ENCODE data around the gene BCLAF3.

Gene BCLAF3

DNA sequence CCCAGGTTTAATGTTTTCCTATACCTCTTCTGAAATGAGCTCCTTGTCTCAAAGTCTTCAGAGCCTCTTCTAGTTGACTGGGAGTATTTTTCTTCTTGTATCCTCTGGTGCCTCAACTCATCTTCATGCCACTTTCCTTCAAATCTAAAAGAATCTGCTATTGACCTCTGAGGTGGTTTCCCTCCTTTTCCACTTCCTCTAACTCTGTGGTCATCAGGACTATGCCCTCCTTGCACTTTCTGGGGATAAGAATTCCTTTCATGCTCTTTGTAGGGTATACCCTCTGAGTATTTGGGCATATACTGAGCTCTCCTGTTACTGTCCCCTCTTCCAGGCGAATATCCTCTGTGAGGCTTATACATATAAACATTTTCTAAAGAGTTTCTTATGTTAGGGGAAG, 24.8 kb downstream of the BCLAF3 start:
- no peak for DNase-seq

DNA sequence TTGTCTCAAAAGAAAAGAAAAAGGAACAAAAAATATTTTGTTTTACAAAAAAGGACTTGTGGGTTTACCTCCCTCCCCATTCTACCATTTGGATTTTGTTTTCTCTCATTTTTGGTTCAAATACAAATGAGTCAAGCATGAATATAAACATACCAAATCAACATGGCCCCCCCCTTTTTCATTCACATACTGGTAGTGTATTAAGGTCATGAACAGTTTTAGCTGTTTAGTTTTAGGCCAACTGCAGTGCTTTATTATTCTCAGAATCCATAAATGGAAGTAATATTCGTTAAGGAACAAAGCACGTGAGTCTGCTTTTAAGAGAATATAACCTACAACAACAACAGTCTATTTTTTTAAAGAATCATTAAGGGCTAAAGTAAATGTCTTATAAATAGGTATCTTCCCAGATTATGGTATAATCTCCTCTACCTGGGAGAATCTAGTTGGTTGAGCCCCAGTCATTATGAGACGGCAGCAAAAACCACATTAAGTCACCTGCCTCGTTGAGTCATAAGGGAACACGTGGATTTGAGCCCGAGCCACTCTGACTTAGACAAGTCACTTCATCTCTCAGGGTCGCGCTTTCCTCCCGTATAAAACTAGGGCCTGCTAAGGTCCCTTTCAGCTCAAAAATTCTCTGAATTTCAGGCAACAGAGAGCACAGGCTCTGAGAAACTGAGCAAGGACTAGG, 26.7 kb downstream of the BCLAF3 start:
- DNase-seq: no peak

DNA sequence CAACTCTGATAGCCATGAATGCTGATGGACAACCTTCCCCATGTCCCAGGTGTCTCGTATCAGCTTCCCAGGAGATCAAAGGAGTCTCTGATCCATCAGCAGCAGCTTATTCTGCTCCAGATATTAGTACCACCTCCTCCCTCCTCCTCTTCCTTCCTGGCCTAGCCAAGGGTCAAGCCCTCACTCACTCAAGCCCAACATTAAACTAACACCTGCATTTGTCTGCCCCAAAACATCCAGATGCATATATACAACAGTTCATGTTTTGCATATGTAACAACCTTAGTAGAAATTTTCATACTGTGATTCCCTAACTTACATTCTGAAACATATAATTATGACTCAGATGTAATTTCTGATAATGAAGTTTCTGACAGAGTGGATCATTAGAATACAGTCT, 29.9 kb downstream of the BCLAF3 start:
- DNase-seq: no peak

DNA sequence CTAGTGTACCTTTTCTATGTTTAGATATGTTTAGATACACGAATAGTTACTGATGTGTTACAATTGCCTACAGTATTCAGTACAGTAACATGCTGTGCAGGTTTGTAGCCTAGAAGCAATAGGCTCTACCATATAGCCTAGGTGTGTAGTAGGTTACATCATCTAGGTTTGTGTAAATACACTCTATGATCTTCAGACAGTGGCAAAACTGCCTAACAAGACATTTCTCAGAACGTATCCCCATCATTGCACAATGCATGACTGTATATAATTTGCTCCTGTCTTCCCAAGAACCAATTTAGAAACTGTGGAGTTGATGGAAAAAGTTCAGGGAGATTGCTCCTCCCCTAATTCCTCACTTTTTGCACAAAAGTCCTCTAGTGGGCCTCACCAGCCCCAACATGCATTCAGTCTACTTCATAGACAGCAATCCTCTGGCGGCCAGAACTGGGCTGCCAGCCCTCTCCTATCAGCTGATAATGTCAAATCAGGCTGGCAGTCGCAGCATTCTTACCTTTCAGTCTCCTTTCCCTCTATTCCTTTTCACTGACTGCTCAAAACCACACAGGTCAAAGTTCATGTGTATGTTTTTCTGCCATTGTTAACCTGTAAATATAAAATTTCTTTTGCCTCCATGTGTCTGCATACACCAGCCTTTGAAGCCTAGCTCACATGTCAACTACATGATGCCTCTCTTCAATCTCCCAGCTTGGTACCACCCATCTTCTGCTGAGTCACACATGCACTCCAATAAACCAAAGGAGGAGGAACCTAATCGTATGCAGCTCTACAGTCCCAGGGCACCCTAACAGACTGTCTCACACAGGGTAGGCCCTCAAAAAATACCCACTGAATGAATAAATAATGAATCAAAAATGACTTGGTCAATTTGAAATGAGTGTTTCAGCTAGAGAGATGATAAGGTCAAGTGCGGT, 32.0 kb downstream of the BCLAF3 start:
- DNase-seq: no peak

DNA sequence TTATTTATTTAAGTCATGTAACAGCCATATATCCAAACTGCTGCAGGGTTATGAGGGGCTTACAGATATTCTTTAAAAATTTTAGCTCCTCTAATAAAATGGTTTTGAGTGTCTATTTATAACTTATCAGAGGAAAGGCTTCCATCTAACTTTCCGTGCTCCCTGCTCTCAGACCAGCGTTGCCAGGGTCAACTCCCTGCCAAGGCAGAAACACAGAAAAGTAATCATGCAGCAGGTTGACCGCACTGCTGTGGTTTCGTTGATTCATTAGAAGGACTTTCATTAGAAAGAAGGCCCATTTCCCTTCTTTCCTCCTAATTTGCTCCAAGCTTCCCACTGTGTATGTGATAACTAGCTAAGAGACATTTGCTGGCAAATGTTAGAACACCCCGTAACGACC, 33.9 kb downstream of the BCLAF3 start:
- DNase-seq: no peak

DNA sequence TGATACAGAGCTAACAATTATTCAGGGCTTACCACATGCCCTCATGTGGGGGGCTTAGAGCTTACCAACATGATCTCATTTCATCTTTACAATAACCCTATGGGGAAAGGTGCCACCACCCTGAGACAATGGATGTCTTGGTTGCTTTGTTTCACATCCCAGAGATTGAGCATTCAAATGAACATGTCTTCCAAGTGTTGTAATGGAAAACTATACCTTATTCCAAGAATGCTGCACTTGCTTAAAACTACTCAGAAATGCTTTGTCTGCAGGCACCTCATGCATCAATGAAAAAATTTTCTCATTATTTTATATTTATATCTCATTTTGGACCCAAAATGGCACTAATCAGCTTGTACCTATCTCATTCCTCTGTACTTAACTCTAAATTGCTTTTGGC, 34.6 kb downstream of the BCLAF3 start:
- no peak for DNase-seq

DNA sequence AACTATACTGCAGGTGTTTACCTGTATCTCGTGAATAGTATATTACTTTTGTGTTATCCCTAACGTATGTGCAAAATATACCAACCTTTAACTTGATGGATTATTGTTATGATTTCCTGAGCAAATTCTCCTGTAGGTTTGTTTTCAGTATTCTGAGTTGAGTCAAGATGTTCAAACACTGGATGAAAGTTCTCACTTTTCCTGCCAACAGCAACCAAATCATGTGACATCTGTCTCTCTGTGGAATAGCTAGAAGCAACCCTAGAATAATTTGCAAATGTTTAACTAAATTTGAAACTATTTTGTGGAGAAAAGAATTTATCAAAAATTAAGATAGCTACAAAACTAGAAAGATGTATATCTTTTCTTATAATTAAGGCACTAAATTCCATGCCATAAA, 35.6 kb downstream of the BCLAF3 start:
- DNase-seq: no peak

DNA sequence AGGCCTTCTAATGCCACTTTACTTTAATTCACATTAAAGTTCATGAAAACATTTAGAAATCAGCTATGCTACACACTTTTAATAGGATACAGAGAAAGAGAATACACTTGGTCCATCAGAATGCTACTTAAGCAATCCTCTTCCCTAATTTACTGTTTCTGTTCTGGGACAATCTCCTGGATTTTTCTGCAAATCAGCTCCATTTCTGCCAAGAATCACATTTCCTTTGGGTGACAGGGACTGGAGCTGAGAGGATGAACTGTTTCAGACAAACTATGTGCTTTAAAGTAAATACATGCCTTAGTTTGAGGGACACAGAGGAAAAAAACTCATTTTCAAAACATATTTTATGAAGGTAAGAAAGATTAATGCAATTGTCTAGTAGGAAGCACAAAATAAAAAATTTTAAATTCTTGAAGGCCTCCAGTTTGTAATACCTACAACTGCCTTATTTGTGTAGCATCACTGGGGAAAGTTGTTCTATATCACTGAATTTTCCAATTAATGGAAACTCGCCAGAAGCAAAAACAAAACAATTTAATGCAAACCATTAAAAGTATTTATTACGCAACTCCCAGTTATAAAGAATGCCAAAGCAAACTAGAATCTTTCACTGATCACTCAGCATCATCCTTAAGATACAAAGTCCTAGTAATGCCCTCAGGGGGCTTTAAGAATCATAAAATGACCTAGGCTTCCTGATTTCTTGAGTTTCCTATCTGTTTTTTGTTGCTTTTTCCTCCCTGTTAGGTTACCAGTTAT, 36.3 kb downstream of the BCLAF3 start:
- no peak for DNase-seq

DNA sequence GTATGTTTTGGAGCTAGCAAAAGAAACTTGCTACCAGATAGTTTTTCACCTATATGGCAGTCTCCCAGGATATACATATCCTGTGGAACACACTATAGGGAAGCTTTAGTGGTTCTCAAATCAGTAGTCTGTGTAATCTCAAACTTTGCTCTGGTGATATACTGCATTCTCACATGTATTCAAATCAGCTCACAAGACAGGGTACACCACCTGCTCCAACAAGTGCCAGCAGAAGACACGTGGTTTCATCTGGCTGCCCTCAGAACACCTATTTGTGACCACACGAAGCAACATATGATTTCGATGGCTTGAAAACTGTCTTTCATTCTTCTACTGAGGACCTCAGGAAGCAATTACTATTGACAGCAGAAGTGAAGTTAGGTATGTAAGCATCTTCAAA, 37.7 kb downstream of the BCLAF3 start:
- no peak for DNase-seq

DNA sequence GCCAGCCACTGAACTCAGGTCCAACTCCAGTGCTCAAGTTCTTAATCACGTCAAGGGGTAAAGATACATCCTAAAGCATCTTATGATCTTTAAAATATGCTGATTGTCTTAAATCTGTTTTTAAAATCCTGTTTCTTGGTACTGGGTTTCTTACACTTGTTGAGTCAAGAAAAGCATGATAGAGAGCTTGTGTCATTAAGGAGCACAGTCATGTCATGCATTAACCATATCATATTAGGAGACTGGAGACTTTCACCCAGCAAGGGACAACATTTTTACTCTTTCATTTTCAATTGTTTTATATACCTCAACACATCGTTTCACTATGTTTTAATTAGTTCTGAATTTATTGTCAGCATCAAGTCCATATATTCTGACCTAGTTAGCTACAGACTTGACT, 41.5 kb downstream of the BCLAF3 start:
- DNase-seq: no peak

DNA sequence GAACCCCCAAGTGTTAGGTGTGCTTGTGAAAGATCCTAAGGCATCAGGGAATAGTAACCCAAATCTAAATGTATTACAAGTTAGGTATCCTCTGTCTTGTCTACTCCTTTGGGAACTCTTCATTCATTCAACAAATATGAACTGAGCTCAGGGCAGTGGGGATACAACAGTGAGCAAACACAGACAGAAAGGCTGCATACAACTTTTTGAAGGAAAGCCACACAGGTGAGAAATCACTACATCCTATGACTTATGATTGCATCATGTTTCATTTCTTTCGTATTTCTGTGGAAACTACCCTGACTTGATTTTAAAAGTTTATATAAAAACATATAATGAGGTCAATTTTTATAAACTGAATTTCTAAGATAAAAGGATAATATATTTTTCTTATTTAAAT, 43.2 kb downstream of the BCLAF3 start:
- DNase-seq: no peak

Data from inflammatory macrophage (primary cell).